Ishikawa (cell line): ENCODE data around the gene NHEJ1.

Experiments
- CEBPB ChIP-seq: IDR thresholded peaks from 2 replicates; pipeline ENCODE4 v1.6.1; 2012
- CREB1 ChIP-seq: IDR thresholded peaks from 2 replicates; pipeline ENCODE4 v1.6.1; 2012; ENCODE audit warnings: low read depth
- EGR1 ChIP-seq: IDR thresholded peaks from 2 replicates; pipeline ENCODE4 v1.6.1; 2012
- EP300 ChIP-seq: IDR thresholded peaks from 2 replicates; pipeline ENCODE4 v1.6.1; 2012; ENCODE audit warnings: borderline replicate concordance
- FOXM1 ChIP-seq: IDR thresholded peaks from 2 replicates; pipeline ENCODE4 v1.6.1; 2012; ENCODE audit warnings: low read depth, borderline replicate concordance
- MAX ChIP-seq: IDR thresholded peaks from 2 replicates; pipeline ENCODE4 v1.6.1; 2012
- NFIC ChIP-seq: IDR thresholded peaks from 2 replicates; pipeline ENCODE4 v1.6.1; 2012
- RAD21 ChIP-seq: IDR thresholded peaks from 2 replicates; pipeline ENCODE4 v1.6.1; 2012; ENCODE audit warnings: low read depth
- TAF1 ChIP-seq: IDR thresholded peaks from 2 replicates; pipeline ENCODE4 v1.6.1; 2012; ENCODE audit warnings: low read depth, mild to moderate bottlenecking
- YY1 ChIP-seq: IDR thresholded peaks from 2 replicates; pipeline ENCODE4 v1.6.1; 2012; ENCODE audit warnings: low read depth
- ZBTB7A ChIP-seq: IDR thresholded peaks from 2 replicates; pipeline ENCODE4 v1.6.1; 2012; ENCODE audit warnings: low read depth
- TF ChIP-seq, protein P1 (sequence below): IDR thresholded peaks from 2 replicates; pipeline ENCODE4 v1.6.1; 2012; ENCODE audit warnings: low read depth, mild to moderate bottlenecking
- TF ChIP-seq, protein P2 (sequence below): IDR thresholded peaks from 2 replicates; pipeline ENCODE4 v1.6.1; 2012

DNA sequence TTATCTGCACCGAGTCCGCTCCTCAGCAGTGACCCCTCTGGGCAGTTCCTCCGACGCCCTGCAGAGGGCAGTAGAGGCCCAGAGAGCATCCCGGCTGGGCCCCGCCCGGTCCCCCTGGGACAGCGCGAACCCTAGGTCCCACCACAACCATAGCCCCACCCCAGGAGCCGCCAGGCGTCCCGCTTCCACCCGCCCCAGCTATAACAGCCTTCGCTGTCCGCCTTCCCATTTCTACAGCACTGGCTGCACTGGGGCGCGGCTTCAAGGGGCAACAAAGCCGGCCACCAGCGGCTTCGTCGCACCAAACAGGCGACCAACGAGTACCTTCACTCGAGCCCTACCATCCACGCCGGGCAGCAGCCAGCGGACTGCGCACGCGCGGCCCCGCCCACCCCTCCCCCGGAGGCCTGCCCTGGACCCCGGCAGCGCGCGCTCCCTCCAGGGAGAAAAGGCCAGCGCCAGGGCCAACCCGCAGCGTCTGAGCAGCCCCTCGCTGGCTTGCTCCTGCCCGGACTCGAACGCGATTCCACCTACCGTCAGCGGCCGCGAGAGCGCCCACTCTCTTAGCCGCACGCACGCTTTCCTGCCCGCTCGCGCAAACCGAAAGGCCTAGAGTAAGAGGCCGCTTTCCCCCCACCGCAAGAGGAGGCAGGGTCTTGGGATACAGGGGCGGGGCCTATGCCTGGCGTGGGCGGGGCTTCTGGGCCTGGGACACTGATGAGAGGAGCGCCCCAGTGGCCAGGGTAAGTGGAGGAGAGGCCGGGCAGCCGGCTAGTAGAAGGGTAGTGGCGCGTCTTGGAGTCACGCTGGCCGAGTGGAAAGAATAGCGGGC, at the start of gene NHEJ1:
- TF ChIP-seq CREB1, result no peak
- TF ChIP-seq MAX, result peak; percentile 83
- TF ChIP-seq RAD21, result peak; percentile 84
- no peak for TF ChIP-seq CEBPB
- TF ChIP-seq, protein P1, sequence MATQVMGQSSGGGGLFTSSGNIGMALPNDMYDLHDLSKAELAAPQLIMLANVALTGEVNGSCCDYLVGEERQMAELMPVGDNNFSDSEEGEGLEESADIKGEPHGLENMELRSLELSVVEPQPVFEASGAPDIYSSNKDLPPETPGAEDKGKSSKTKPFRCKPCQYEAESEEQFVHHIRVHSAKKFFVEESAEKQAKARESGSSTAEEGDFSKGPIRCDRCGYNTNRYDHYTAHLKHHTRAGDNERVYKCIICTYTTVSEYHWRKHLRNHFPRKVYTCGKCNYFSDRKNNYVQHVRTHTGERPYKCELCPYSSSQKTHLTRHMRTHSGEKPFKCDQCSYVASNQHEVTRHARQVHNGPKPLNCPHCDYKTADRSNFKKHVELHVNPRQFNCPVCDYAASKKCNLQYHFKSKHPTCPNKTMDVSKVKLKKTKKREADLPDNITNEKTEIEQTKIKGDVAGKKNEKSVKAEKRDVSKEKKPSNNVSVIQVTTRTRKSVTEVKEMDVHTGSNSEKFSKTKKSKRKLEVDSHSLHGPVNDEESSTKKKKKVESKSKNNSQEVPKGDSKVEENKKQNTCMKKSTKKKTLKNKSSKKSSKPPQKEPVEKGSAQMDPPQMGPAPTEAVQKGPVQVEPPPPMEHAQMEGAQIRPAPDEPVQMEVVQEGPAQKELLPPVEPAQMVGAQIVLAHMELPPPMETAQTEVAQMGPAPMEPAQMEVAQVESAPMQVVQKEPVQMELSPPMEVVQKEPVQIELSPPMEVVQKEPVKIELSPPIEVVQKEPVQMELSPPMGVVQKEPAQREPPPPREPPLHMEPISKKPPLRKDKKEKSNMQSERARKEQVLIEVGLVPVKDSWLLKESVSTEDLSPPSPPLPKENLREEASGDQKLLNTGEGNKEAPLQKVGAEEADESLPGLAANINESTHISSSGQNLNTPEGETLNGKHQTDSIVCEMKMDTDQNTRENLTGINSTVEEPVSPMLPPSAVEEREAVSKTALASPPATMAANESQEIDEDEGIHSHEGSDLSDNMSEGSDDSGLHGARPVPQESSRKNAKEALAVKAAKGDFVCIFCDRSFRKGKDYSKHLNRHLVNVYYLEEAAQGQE, result no peak
- TF ChIP-seq YY1, result no peak
- no peak; the same call in 1 of the 2 replicates for TF ChIP-seq EGR1
- no peak for TF ChIP-seq NFIC
- TF ChIP-seq EP300, result no peak
- peak; percentile 54 for TF ChIP-seq TAF1
- TF ChIP-seq, protein P2, sequence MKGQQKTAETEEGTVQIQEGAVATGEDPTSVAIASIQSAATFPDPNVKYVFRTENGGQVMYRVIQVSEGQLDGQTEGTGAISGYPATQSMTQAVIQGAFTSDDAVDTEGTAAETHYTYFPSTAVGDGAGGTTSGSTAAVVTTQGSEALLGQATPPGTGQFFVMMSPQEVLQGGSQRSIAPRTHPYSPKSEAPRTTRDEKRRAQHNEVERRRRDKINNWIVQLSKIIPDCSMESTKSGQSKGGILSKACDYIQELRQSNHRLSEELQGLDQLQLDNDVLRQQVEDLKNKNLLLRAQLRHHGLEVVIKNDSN, result no peak
- no peak for TF ChIP-seq FOXM1
- no peak for TF ChIP-seq ZBTB7A
